ENCODE measurements around the gene PPP2R5B.

Gene PPP2R5B

DNA sequence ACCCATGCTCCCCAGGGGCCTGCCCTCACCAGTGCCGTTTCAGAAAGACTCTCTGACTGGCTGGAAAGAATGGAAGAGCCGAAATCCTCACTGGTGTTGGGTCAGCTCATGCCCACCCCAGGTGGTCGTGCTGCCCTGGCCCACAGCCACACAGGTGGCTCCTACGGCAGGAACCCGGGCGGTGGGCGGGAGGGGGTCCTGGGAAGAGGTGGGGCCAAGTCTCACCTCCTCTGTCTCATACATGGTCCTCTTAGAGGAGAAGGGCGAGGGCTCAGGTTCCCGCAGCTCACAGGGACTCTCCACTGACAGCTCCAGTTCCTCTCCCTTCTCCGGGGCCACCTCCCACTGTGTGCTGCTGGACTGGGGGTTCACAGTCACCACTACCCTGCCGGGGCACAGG is 15.7 kb upstream of the PPP2R5B start:
- no peak for DNase-seq (ENCODE audit: low read depth)

DNA sequence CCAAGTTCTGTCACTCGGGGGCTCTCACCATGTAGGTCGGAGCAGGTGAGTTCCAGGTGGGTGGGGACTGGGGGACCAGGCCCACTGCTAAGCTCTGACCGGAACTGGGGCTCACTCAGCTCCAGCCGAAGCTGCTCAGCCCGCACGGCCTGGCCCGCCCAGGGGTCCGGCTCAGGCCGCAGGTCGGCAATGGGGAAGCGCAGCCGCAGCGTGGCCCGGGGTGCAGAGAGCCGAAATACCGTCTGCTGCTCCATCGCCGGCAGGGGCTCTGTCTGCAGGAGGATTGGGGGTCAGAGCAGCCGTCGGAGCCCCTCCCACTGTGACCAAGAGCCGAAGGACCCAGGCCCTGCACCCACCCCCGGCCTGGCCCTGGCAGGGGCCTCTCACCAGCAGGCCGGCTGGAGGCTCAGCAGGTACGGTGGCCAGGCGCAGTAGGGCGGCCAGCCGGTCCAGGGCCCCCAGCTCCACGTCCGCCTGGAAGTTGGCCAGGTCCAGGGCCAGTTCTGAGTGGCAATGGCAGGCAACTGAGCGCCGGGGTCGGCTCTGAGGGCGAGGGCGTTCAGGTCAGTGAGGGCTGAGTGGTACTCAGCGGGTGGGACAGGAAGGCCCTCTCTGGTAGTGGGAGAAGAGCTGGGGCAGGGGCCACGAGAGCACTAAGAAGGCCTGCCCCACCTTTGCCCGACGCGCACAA is 14.7 kb upstream of the PPP2R5B start:
- no peak for DNase-seq (ENCODE audit: low read depth)

DNA sequence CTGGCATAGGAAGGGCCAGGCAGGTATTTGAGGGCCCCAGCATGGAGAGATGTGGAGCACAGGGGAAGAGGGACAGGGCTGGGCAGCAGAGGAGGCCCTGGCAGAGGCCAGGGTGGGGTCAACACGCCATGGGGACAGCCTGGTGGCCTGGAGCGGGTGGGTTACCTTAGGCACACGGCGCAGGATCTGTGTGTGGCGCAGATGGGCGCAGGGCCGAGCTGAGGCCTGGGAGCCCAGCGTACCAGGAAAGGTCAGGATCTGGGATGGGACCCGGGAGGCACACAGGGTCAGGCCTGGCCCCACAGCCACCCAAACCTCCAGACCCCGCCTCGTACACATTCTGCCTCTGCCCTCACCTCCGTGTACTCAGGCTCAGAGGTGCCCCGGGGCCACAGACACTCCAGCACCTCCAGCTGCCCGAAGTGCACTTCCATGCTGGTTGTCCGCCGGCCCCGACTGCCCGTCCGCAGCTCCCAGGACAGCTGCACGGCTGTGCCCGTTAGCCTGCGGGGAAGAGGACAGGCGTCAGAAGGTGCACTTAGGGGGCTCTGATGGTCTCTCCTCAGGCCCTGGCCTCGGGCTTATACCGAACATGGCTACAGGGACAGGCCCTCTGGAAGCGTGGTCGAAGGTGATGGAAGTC is 13.9 kb upstream of the PPP2R5B start:
- no peak for DNase-seq (ENCODE audit: low read depth)

DNA sequence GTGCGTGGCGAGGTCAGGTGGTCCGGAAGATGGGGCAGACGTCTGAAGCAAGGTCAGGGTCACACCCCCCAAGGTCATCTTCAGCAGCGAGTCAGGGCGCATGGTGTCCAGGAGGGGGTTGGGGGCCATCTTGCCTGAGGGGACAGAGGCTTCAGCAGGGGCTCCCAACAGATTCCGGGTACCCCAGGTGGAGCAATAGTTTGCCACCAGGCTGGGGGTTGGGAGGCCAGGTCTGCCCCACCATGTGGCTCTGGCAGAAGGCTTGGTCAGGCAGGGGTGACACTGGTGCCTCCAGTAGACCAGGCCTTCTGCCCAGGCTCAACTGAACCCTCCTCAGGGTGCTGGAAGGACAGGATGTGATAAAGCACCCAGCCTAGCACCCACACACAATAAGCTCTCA is 13.3 kb upstream of the PPP2R5B start:
- no peak for DNase-seq (ENCODE audit: low read depth)

DNA sequence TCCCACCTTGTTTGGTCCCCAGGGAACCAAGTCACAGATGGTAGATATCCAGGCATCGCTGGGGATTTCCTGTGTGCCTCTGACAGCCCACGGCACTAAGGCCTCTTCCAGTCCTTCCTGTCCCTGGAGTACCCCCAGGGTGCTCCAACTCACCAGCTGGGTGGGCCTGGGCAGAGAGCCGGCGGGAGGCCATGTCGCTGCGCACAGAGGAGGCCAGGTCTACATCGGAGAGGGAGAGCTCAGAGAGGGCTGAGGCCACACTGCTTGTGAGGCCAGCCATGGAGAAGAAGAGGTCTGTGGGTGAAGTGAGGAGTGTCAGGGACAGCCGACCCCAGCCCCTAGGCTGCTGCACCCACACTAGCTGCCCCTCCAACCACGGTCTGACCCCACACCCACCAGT is 12.8 kb upstream of the PPP2R5B start:
- DNase-seq (ENCODE audit: low read depth): no peak

DNA sequence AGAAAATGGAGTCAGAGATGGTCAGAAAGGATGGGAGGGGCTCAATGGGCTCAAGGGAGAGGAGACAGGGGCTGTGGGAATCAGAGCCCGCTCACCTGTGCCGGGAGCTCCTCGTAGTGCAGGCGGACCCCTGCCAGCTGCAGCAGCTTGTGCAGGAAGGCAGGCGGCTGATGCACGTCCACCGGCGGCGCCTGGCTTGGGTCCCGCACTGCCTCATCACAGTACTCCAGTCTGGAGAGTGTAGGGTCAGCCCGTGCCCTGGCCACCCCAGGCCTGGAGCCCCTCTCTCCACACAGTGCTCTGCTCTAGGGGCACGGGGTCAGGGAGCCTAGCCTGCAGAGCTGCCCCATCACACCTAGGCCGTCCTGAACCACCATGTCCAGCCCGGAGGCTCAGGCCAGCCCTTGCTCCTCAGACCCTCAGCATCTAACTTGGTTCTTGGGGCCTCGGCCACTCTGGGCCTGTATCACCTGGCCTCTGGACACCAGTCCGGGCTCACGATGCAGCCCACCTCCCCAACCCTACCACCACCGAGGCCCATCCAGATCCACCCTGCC is 11.2 kb upstream of the PPP2R5B start:
- no peak for DNase-seq (ENCODE audit: low read depth)

DNA sequence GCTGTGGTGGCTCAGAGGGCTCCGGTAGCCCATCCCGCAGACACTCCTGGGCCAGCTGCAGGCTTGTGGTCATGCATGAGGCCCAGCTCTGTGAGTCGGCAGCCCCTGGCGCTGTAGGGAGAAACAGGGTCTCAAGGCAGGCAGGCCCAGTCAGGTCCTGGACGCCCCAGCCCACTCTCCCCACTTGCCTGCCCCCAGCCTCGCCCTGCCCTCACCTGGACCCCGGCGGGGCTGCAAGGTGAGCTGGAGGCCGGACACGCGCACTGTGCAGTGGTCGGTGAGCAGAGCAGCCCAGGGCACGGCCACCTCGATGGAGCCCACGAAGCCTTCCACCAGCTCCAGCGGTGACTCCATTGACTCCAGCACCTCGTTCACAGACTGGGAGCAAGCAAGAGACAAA is 10.4 kb upstream of the PPP2R5B start:
- DNase-seq (ENCODE audit: low read depth): no peak

DNA sequence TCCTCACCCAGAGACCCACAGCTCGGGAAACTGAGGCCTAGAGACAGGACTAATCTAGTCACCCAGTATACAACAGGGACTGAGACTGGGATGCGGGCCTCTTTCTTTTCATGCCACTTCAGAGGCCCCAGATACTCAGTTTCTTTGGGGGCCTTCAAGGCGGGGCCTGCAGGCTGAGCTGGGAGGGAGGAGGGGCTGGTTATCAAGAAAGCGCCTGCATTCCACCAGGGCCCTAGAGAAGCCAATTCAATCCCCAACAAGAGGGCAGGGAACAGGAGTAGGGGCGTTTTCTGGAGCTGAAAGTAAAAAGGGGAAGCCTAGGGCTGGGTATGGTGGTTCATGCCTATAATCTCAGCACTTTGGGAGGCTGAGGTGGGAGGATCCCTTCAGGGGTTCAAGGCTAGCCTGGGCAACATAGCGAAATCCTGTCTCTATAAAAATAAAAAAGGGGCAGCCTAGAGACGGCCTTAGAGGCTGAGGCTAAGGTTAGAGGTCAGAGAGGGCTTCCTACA is 9.1 kb upstream of the PPP2R5B start:
- no peak for DNase-seq (ENCODE audit: low read depth)

DNA sequence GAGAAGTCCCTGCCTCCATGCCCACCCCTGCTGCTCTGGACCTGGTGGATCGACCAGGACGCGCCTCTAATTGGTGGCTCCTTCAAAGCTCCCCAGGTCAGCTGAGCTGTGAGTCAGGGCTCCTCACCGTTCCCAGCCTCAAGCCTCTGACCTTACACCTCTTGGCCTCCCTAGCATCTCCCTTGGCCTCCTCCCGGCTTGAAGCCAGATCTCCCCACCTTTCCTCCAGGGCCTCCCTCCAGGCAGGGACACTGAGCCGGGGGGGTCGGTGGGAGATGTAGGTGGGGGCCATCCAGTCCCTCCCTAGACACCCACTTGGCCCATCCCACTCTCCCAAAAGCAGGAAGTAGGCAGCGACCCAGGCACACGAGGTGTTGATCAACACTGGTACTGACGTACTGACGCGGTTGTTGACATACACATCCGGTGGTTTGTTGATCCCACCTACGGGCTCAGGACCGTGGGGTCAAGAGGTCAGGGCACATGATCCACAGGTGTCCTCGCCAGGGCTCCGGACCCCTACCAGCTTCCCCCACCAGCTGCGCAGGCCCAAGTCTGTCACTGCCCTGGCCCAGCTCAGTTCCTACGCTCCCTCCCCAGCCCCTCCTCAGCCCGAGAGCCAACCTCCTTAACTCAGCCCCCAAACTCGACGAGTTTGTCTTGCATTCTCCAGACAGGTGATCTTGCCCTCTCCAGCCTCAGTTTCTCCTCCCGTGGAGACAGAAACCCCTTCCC is 8.3 kb upstream of the PPP2R5B start:
- DNase-seq (ENCODE audit: low read depth): peak; percentile 41

DNA sequence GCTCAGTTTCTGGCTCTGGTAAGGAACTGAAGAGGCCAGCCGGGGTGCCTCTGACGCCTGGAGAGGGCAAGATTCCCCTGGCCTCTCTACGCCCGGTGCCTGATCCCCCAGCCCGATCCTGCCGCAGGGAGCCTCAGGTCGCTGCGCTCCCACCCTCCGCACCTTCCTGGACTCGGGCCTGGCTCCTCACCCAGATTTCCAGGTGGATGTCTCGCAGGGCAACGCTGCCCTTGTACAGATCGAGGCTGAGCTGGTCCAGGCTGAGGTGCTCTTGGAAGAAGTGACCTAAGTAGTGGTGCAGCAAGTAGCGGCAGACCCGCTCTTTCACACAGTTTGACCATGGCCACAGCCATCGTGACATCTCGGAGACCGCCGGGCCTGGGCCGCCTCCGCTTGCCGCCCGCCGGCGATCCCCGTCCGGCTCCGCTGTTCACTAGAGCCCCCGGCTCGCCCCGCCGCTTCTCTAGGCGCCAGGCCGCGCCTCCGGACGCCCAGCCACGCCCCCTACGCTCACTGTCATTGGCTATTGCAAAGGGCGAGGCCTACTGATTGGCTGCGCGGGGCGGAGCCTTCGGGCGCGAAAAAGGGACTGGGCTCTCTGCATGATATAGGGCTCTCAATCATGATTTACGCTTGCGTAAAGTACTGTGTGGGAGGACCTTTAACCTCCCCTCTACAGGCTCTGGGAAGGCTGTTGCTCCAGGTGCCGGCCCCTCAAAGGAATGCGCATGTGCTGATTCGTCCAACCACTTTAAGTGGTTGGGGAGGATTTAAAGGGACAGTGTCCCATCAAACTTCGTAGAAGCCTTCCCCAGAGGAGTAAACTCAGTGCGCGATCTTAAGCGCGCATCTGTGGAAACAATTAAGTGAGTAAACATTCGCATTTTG is 7.5 kb upstream of the PPP2R5B start, which contains the start of gene ATG2A:
ATG2A (minus strand) TSS at position 435 of the 888 bp plus-strand sequence; CDS start at position 361, 74 bp downstream.
- peak; percentile 100 for DNase-seq (ENCODE audit: low read depth)

DNA sequence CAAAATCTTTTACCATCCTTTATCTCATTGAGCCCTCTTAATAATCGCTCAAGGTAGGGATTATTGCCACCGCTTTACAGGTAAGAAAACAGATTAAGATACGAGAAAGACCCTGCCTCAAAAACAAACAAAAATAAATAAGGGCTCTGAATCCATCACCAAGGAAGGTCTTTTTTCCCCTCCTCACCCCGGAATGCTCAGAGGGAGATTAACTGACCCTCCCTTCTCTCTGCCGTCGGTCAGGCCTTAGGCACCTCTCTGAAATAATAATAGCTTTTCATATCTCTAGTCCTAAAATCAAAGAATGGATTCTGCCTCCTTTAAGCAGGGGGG is 6.9 kb upstream of the PPP2R5B start:
- no peak for DNase-seq (ENCODE audit: low read depth)

DNA sequence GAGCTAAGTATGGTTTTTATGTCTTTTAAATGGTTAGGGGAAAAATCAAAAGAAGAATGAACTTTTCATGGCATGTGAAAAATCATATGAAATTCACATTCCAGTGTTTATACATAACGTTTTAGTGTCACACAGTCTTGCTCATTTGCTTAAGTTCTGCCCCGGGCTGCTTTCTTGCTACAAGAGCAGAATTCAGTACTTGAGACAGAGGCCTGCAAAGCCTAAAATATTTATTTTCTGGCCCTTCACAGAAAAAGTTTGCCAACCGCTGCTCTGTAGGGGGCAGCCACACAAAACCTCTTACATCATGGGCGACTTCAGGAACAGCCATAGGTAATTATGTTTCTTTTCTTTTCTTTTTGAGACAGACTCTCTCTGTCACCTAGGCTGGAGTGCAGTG is 6.5 kb upstream of the PPP2R5B start:
- peak; percentile 72 for DNase-seq (ENCODE audit: low read depth)

DNA sequence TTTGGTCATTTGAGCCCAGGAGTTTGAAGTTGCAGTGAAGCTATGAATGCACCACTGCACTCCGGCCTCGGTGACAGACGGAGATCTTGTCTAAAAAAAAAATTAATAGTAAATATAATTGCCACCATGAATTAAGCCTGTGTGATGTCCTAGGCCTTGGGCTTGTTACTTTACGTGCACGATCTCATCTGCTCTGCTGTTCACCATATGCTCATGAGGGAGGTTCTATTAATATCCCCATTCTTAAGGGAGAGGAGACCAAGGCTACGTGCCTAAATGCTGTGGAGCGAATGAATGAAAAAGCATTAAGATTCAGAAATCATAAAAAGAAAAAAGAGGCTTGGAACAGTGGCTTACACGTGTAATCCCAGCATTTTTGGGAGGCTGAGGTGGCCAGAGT is 4.9 kb upstream of the PPP2R5B start:
- no peak for DNase-seq (ENCODE audit: low read depth)

DNA sequence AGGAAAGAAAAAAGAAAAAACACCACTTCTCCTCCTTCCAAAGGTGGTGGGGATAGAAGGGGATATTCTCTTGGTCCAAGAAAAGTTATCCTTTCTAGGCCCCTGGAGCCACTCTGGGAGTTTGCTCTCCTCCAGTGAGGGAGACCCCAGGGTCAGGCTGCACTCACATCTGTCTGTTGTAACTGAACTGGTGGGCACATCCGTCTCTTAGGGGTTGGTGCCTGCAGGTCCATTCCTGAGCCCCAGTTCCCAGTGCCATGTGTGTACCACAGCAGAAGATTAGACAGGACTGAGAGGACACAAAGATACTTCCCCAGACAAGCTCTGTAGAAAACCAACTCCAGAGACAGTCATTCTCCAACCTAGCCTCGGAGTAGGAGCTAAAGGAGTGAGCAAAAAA is 4.4 kb upstream of the PPP2R5B start:
- no peak for DNase-seq (ENCODE audit: low read depth)

DNA sequence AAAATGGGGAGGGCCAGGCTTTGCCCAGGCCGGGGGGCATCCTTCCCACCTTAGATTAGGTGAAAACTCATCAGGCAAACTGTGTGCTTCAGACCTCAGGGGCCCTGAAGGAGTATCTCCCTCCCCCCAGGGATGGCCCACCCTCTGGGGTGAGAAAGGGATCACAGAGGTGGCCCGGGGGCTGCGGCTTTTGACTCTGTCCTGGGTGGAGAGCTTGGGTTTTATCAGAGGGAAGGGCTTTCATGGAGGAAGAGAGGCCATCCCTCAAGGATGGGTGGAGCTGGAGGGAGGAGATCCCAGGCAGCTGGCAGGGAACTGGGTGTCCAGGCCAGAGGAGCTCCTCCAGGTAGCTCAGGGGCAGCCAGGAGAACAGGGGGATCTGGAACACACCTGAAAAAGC is 3.1 kb upstream of the PPP2R5B start:
- no peak for DNase-seq (ENCODE audit: low read depth)

DNA sequence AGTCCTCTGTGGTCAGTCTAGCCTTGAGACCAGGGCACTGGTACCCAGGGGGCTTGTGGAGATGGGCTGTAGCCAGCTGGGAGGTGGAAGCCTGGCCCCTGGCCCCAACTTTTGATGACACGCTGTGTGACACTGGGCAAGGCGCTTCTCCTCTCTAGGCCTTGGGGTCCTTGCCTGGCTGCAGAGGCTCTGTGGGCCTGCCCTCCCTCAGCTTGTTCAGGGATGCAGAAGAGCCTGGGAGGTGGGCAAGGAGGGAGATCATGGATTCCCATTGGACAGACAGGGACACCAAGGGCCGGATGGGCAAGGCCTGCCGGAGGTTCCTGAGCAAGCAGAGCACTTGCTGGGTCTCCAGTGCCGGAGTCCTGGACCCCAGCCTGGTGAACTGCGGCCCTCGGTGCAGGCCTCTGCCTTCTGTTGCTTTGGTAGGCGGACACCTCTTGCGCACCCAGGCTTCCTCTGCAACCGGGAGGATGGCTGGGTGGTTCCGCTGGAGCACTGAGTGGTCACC is 1.3 kb upstream of the PPP2R5B start:
- DNase-seq (ENCODE audit: low read depth): no peak

DNA sequence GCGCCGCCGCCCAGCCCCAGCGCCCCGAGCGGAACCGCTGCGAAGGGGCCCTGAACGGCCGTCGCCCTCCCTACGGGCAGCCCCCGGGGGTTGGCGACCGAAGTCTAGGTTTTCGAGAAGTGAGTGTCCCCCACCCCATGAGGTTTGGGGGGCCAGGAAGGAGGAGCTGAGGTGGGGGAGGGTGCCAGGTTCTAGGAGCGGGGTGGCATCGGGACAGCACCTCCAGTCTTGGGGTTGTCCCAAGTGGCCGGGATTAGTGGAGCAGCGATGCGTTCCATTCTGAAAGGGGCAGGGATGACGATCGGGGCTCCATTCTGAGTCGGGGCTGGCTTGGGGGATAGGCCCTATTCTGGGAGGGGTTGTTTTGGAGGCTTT is 408 bp downstream of the PPP2R5B start:
- peak; percentile 26 for DNase-seq (ENCODE audit: low read depth)

DNA sequence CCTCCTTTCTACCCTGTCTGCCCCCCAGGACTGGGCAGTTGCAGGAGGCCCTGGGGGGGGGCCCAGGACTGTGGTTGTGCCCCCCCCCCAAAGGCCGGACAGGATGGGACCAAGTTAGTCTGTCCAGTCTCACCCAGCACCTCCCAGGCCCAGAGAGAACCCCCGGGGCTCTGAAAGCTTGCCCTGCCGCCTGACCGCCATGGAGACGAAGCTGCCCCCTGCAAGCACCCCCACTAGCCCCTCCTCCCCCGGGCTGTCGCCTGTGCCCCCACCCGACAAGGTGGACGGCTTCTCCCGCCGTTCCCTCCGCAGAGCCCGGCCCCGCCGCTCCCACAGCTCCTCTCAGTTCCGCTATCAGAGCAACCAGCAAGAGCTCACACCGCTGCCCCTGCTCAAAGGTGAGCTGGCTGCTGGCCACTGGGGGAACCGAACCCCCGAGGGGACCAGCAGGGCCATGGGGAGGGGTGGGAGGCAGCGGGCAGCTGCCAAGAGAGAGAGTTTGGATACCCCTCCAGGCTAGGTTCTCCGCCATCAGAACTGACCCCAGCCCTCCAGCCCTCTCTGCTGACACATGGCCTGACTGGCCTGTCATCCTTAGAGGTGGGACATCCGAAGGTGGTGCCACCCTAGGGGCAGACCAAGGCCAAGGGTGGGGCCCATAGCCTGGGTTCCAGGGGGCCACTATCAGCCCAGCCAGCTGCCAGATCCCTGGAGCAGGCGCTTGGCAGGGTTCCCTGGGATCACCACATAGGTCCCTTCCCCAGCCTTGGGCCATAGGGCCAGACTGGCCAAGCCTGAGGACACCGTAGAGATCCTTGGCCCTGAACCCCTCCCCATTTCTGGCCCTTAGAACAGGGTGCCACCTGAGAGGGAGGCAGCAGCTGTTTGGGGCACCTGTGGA is 1.3 kb downstream of the PPP2R5B start:
- DNase-seq (ENCODE audit: low read depth): no peak

DNA sequence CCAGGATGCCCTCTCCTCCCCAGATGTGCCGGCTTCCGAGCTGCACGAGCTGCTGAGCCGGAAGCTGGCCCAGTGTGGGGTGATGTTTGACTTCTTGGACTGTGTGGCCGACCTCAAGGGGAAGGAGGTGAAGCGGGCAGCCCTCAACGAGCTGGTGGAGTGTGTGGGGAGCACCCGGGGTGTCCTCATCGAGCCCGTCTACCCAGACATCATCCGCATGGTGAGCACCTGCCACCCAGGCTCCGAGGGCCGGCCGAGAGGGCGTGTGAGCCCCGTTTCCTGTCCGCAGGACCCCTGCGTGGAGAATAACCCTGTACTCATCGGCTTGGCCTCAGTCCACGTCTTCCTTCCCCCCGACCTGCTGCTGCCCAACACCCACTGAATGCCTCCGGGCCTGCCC is 2.2 kb downstream of the PPP2R5B start:
- no peak for DNase-seq (ENCODE audit: low read depth)

DNA sequence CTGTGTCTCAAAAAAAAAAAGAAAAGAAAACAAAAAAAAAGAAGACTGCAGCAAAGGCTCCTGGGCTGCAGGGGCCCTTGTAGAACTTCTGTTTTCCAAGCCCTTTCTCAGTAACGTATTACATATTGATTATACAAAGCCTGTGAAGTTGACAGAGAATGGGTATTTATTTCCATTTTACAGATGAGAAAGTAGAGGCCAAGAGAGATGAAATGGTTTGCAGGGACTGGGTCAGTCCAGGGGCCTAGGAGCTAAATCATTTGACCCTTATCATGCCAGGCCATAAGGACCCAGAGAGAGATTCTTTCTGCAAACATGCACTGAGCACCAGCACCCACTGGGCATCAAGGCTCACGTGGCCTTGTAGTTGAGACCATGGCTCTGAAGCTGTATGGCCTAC is 4.5 kb downstream of the PPP2R5B start:
- DNase-seq (ENCODE audit: low read depth): no peak

DNA sequence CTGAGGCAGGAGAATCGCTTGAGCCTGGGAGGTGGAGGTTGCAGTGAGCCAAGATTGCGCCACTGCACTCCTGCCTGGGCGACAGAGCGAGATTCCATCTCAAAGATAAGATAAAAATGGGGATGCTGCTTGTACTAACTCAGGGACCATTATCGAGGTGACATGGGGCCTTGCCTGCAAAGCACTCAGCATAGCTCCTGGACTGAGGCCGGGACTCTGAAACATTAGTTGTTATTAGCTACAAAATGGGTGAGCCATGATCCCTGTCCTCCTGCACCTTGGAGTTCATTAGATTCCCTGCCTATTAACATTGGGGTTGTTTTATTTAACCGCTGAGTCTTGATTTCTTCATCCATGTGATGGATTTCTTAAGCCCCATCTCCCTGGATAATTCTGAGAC is 5.1 kb downstream of the PPP2R5B start:
- DNase-seq (ENCODE audit: low read depth): no peak

Data from EH (cell line).